Middle frontal gyrus (tissue), 1 donor: ENCODE results near the gene CAPN3.
A peak's percentile ranks its signal among the peaks of the same experiment; 100 is the strongest.

Experiments
- DNase-seq: peaks from one replicate; pipeline ENCODE4 v3.0.0-alpha.2; 2015; ENCODE audit warnings: low spot score; ENCODE audit errors: extremely low spot score

The CAPN3 gene

GRCh38 chr15:42453826-42454225 is 94.5 kb downstream of the CAPN3 start:
- DNase-seq = no peak

- no peak for DNase-seq
Measured at GRCh38 chr15:42456531-42456930, 97.2 kb downstream of the CAPN3 start.

DNA sequence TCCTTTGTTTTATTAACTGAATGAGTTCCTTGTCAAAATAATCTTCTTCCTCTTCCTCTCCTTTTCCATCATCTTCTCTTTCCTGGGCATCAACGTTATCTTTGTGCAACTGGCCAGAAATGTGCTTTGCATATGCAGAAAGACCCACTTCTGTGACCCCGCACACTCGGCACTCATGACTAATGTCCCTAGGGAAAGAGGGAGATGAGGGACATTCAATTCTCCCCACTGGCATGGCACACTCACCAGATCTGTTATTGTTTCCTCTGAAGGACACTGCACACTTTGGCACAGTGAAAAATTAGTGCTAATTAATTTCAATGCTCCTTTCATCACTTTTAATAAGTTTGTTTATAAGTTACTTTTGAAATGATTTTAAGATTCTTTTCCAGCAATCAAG is 97.7 kb downstream of the CAPN3 start:
- DNase-seq = no peak

DNA sequence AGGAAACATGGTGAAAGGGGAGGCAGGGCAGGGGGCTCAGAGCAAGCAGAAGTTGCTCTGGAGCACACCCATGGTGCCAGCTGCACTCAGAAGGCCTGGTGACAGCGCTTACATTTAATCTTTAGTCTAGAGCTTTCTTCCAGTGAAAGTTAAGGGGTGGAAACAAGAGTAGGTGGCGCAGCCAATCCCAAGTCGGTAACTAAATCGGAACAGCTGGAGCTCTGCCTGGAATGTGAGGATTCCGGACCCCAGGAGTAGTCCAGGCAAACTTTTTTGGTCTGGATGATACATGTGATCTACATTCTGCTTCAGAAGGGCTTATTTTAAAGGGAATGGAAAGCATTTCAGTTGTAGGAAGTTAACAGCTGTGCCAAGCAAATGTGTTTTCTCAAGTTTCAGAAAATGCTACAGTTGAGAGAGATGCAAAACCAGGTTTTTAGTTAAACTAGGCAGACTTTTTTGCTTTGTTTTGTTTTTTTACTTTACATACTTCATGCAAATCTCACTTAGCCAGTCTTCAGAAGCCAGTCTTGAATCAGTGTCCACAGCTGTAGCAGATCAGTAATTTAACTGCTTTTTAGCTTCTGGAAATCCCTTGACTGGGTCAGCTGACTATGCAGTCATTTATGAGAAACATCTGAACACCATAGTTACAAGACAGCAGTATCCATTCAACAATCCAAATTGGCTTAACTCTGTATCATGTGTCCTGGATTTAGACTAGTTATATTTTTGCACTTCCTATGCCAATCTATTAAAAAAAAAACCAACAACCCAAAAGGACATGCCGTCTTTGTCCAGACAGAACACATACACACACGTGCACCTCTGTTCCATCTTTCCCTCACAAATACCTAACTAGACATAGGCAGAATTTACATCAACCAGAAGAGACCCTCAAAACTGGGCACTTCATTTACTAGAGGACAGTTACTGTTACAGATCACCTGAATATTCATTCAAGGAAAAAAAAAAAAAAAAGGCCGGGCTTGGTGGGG is 98.4 kb downstream of the CAPN3 start:
- peak; percentile 13 for DNase-seq

DNA sequence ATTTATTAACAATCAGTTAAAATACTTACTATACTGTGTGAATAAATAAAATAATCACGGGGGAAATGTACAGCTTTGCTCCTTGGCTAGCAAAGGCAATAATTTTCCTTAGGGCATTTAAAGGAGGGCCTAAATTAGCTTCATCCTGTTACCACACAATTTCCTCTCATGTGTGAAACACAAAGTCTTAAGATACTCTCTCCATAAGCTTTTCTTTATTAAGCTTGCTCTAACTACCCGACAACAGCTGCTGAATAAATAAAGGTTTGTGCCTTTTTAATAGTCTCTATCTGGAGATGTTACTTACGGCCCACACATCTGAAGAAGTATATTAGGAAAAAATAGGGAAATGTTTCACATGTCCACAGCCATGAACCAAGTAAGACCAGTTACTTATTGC is 102.0 kb downstream of the CAPN3 start:
- DNase-seq = no peak
